Lower leg skin (tissue), 4 donors: Measurements from ENCODE around the gene CRAT. TPM values are rescaled to one million over a fixed set of nuclear protein-coding genes. Genes with fewer than 3 reads are reported as not detected.
A peak's percentile ranks its signal among the peaks of the same experiment; 100 is the strongest.
"Not testable (repeated sequence)": the region's sequence is repeated elsewhere in the genome, so short reads cannot be mapped to it uniquely, and the experiment has no call there.

ENCODE experiments used
- DNase-seq, 2 donors: peaks; one replicate each; pipeline ENCODE4 v3.0.0-alpha.2; 2019; ENCODE audit warnings: low spot score in 2 of 2
- H3K4me3 ChIP-seq: fragments of 200-600 bp; sonication (generic); 2 replicates; pipeline ENCODE4 v1.5.1; 2017; ENCODE audit warnings: mild to moderate bottlenecking, low read depth; ENCODE audit not compliant: poor library complexity, severe bottlenecking
- POLR2A ChIP-seq, 2 donors: fragments of 450-650 bp; IDR thresholded peaks; one replicate each; pipeline ENCODE4 v1.6.1; 2016 to 2017; ENCODE audit warnings: antibody characterized with exemption in 2 of 2, mild to moderate bottlenecking in 1 of 2, moderate library complexity in 1 of 2
- WGBS, 2 donors: methylation state at CpG; one replicate each; pipeline ENCODE4 v1.1.5; 2018; 5-methylcytosine and 5-hydroxymethylcytosine counted together
- intact Hi-C: fragments of 100-400 bp; cut with DNase I; formaldehyde crosslinking; loops from one replicate; pipeline ENCODE4 v1.15.0; 2023; ENCODE audit warnings: low total_unique reads
- total RNA-seq, 4 donors: library from RNA; depleted of rRNA; stranded (reverse); fragments of >200 nt; gene quantifications; one replicate each; pipeline ENCODE4 v1.1.0, GENCODE V29; 2016
- TF ChIP-seq, protein P1 (sequence below), 3 donors: fragments of 450-650 bp; IDR thresholded peaks; one replicate each; pipeline ENCODE4 v1.5.1; 2016; ENCODE audit warnings: antibody characterized with exemption in 3 of 3, mild to moderate bottlenecking in 3 of 3, moderate library complexity in 2 of 3

CRAT gene
- total RNA-seq, 4 donors from 2014 or later: 13.7 to 78.2 (median 31.3) TPM

GRCh38 chr9:129136446-129137035 is 25.9 kb upstream of the CRAT start:
- TF ChIP-seq, protein P1, sequence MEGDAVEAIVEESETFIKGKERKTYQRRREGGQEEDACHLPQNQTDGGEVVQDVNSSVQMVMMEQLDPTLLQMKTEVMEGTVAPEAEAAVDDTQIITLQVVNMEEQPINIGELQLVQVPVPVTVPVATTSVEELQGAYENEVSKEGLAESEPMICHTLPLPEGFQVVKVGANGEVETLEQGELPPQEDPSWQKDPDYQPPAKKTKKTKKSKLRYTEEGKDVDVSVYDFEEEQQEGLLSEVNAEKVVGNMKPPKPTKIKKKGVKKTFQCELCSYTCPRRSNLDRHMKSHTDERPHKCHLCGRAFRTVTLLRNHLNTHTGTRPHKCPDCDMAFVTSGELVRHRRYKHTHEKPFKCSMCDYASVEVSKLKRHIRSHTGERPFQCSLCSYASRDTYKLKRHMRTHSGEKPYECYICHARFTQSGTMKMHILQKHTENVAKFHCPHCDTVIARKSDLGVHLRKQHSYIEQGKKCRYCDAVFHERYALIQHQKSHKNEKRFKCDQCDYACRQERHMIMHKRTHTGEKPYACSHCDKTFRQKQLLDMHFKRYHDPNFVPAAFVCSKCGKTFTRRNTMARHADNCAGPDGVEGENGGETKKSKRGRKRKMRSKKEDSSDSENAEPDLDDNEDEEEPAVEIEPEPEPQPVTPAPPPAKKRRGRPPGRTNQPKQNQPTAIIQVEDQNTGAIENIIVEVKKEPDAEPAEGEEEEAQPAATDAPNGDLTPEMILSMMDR (IDR thresholded peaks at IDR 0.05): no peak
- no peak for TF ChIP-seq POLR2A (IDR thresholded peaks at IDR 0.05)
- no peak overlapping the region for H3K4me3 ChIP-seq
- 79 to 89% methylated on average over 15 to 16 of the region's 16 CpGs for WGBS, 2 donors
- no peak for DNase-seq
- intact Hi-C loops: loop anchor here (5.0 to 10.0 kb wide), 2 partner anchors 476 to 638 kb away; no protein-coding TSS in a partner anchor

GRCh38 chr9:129135476-129135875 is 24.9 kb upstream of the CRAT start:
- 89 to 90% methylated on average over 6 of the region's 6 CpGs for WGBS, 2 donors
- intact Hi-C loops: loop anchor here (5.0 to 10.0 kb wide), 2 partner anchors 477 to 639 kb away; no protein-coding TSS in a partner anchor

DNA sequence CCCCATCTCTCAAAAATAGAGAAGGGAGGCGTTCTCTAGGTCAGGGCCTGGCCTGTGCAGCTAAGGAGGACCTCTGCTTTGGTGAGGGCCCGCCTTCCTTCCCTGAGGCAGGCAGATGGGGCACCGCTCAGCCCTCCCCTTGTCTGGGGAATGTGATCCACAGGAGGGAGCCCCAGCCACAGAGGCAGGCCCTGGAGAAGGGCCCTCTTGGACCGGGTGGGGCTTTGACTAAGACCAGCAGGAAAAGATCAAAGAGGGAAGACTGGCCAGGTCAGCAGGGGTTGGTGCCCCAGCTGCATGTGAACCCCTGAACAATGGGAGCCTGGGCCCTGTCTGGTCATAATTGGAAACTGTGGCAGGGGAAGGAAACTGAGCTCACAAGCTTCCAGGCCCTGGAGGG is 22.5 kb upstream of the CRAT start:
- H3K4me3 ChIP-seq: no peak overlapping the region
- WGBS, 2 donors: 94 to 100% methylated on average over 4 of the region's 4 CpGs
- intact Hi-C loops: loop anchor here (10.0 kb wide), 1 partner anchor 642 kb away; no protein-coding TSS in a partner anchor
- no peak for DNase-seq
- TF ChIP-seq, protein P1 (IDR thresholded peaks at IDR 0.05): no peak
- TF ChIP-seq POLR2A (IDR thresholded peaks at IDR 0.05): no peak

More at GRCh38 chr9:129135476-129135875, 24.9 kb upstream of the CRAT start:
- H3K4me3 ChIP-seq: no peak overlapping the region
- no peak for DNase-seq
- TF ChIP-seq, protein P1 (IDR thresholded peaks at IDR 0.05): no peak
- TF ChIP-seq POLR2A (IDR thresholded peaks at IDR 0.05): no peak

GRCh38 chr9:129131300-129132145 is 20.9 kb upstream of the CRAT start:
- H3K4me3 ChIP-seq: no peak overlapping the region
- no peak for TF ChIP-seq POLR2A (IDR thresholded peaks at IDR 0.05)
- TF ChIP-seq, protein P1 (IDR thresholded peaks at IDR 0.05): peak in 1 of 3 donors; percentile 94
- DNase-seq: peak; percentile 67 to 96
- WGBS, 2 donors: 33 to 41% methylated on average over 12 to 13 of the region's 13 CpGs
- intact Hi-C loops: loop anchor here (10.0 kb wide), 1 partner anchor 643 kb away; no protein-coding TSS in a partner anchor

DNA sequence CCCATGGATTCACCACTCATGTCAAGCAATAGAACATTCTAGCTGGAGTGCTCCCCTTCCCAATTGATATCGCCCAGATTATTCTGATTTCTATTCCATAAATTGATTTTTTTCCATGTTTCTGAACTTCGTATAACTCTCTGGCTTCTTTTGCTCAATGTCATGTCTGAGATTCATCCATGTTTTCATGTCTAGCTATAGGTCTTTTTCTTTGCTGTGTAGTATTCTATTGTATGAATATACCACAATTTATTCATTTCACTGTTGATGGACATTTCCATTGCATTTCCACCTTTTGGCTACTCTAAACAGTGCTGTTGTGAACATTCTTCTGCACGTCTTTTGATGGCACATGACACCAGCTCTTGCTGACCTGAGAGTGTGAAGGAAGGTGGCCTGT is 20.2 kb upstream of the CRAT start:
- H3K4me3 ChIP-seq: no peak overlapping the region
- intact Hi-C loops: loop anchor here (10.0 kb wide), 1 partner anchor 644 kb away; no protein-coding TSS in a partner anchor
- WGBS, 2 donors: 66 to 80% methylated on average over 3 of the region's 3 CpGs
- no peak for DNase-seq
- no peak for TF ChIP-seq POLR2A (IDR thresholded peaks at IDR 0.05)

DNA sequence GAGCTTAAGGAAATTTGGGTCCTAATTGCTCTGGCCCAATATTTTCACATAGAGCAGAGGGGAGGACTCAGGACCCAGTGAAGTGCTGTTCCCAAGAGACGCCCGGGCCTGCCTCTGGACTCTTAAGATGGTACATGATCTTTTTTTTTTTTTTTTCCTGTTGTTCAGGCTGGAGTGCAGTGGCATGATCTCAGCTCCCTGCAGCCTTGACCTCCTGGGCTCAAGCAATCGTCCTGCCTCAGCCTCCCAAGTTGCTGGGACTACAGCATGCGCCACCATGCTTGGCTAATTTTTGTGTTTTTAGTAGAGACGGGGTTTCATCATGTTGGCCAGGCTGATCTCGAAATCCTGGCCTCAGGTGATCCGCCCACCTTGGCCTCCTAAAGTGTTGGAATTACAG is 19.7 kb upstream of the CRAT start:
- DNase-seq, H3K4me3 ChIP-seq: not testable (repeated sequence)
- 89 to 92% methylated on average over 7 of the region's 7 CpGs for WGBS, 2 donors
- intact Hi-C loops: loop anchor here (10.0 kb wide), 1 partner anchor 645 kb away; no protein-coding TSS in a partner anchor
